Measurements from ENCODE around the gene RTN3. TPM values are rescaled to one million over a fixed set of nuclear protein-coding genes. Genes with fewer than 3 reads are reported as not detected.

Gene RTN3
- total RNA-seq, 1 experiment from 2014 or later: 175 TPM

DNA sequence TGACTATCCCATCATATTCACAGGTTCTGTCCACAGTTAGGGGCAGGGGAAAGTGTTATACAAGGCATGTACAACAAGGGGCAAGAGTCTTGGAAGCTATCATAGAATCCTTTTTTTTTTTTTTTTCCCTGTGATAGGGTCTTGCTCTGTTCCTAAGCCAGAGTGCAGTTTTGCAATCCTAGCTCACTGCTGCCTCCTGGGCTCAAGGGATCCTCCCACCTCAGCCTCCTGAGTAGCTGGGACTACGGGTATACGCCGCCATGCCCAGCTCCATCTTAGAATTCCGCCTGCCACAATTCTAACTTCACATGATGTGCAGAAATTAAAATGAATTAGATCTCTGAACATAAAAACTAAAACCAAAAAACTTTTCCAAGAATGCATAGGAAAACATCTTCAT, 55.6 kb downstream of the RTN3 start:
- no peak for DNase-seq (ENCODE audit: low read depth)

GRCh38 chr11:63737718-63738117, 56.4 kb downstream of the RTN3 start:
- no peak for DNase-seq (ENCODE audit: low read depth)

DNA sequence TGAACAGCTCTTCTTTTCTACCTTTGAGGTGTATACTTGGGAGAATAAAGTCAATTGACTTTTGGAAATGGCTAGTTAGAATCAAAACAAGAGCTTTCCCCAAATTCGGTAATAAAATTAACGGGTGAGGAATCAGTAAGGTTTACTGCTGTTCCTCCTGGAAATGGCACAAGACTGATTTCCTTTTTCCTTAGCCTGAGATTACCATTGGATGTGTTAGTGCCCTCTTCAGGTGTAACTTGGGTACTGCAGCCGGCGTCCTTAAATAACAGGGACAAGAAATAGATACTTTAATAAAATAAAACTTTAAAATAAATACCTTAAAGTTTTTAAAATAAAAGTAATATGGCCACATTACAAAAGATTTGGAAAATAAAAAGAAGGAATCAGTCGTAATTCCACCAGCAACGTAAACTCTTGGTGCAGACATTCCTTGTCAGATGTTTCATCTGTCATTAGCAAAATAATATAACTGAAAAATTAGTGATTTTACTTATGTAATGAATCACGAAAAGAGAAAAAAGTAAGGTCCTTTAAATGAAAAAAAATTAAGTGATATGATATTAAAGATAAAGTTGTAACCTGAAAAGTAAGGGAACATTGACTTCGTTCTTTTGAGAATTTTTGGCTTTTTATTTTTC, 57.5 kb downstream of the RTN3 start:
- DNase-seq (ENCODE audit: low read depth): peak; percentile 73

DNA sequence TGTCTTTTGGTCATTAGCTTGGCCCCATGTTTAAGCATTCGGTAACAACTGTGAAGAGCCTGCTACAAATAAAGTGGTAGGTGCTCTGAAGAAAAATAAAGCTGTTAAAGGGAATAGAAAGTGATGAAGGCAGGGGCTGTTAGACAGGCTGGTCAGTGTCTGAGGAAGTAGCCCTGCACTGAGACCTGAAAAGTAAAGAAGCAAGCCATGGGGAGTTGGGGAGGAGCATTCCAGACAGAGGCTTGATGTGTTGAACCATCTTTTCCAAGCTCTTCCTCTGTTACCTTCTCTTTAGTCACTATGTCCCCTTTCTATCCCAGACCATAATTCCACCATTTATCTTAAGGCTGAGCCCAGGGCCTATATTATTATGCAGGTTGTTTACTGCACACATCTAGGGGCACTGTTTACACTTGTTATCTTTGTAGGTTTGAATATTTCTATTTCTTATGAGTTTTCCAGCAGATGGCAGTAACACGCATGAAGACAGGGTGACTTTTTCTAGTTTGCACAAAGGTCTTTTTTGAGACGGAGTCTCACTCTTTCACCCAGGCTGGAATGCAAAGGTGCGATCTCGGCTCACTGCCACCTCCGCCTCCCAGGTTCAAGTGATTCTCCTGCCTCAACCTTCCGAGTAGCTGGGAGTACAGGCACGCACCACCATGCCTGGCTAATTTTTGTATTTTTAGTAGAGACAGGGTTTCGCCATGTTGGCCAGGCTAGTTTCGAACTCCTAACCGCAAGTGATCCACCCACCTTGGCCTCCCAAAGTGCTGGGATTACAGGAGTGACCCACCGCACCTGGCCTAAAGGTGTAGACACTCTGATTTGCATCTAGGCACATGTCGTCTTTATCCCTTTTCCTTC, 64.2 kb downstream of the RTN3 start:
- no peak for DNase-seq (ENCODE audit: low read depth)

DNA sequence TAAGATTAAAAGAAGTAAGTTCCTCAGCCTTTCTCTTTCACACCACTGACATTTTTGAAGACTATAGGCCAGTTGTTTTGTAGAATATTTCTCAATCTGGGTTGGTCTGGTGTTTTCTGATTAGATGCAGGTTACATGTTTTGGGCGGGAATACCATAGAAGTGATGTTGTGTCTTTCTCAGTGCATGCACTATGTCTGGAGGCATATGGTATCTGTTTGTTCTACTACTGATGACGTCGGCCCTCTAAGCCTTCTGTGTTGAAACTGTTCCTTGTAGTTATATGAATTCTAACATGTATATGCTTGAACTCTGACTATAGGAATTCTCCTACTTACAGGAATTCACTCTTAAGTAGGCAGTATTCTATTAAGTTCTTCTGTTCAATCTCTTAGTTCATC, 65.7 kb downstream of the RTN3 start:
- no peak for DNase-seq (ENCODE audit: low read depth)

DNA sequence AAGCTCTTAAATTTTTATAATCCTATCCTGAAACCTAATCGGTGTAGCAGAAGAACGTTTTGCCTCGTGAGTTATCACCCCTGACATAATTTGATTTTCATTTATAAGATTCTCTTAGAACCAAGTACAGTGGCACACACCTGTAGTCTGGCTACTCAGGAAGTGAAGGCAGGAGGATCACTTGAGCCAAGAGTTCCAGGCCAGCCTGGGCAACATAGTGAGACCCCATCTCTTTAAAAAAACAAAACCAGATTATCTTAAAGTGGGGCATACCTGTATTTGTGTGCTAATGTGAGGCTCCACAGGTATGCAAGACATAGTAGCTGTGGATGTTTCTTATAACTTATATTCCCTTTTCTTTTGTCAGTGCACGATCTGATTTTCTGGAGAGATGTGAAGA, 68.3 kb downstream of the RTN3 start:
- no peak for DNase-seq (ENCODE audit: low read depth)

- DNase-seq (ENCODE audit: low read depth): no peak
Measured at GRCh38 chr11:63756919-63757761, 75.8 kb downstream of the RTN3 start.

- DNase-seq (ENCODE audit: low read depth): no peak
Measured at GRCh38 chr11:63760487-63761079, 79.3 kb downstream of the RTN3 start.

GRCh38 chr11:63761188-63761587, 79.9 kb downstream of the RTN3 start:
- DNase-seq (ENCODE audit: low read depth): no peak

GRCh38 chr11:63761931-63762653, 80.8 kb downstream of the RTN3 start:
- no peak for DNase-seq (ENCODE audit: low read depth)

DNA sequence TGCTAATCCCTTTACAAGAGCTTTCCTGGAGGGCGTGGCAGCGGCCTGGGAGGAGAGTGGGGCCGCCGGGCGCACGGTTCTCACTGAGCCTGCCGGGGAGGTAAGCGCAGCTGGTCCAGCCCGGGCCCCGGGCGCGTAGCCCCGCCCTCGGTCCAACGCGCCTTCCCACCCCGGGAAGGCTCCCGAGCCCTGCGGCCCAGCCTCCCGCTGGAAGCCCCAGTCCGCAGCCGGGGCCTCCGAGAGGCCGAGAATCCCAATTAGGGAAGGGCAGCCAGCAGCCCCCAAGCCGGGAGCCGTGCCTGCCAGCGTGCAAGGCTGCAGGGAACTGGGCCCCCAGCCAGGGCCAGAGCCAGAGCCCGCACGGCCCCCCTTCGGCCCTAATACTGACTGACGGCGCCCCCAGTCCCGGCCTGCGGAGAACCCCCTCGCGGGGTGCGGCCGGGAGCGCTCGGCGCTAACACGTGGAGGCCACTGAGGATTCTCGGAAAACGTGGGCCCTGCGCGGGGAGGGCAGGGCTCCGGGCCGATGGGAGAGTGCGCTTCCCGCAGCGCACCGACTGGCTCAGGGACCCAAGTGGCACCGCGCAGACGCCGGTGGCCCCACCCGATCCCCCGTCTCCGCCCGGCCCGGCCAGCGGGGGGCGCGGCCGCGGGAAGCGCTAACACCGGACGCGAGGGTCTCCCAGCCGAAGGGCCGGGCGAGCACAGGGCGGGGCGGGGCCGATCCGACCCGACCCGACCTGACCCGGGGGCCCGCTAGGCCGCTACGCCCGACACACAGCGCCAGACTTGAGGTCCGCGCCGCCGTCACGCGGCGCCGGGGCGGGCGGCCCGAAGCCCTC, 81.6 kb downstream of the RTN3 start:
- no peak for DNase-seq (ENCODE audit: low read depth)

GRCh38 chr11:63763496-63764339, 82.4 kb downstream of the RTN3 start:
- no peak for DNase-seq (ENCODE audit: low read depth)

DNA sequence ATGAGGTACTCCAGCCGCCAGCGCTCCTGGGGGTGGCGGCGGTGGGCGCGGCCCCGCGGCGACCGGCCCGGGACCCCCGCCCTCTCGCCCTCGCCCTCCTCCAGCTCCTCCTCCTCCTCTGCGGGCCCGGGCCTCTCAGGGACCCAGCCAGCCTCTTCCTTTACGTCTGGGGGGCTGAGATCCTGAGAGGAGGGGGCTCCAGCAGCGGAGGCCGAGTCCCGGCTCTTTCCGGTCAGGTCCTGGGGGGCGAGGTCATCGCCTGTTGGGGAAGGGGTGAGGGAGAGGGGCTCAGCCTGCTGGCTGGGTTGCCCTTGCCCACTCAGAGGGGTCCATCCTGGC, 83.0 kb downstream of the RTN3 start:
- DNase-seq (ENCODE audit: low read depth): no peak

DNA sequence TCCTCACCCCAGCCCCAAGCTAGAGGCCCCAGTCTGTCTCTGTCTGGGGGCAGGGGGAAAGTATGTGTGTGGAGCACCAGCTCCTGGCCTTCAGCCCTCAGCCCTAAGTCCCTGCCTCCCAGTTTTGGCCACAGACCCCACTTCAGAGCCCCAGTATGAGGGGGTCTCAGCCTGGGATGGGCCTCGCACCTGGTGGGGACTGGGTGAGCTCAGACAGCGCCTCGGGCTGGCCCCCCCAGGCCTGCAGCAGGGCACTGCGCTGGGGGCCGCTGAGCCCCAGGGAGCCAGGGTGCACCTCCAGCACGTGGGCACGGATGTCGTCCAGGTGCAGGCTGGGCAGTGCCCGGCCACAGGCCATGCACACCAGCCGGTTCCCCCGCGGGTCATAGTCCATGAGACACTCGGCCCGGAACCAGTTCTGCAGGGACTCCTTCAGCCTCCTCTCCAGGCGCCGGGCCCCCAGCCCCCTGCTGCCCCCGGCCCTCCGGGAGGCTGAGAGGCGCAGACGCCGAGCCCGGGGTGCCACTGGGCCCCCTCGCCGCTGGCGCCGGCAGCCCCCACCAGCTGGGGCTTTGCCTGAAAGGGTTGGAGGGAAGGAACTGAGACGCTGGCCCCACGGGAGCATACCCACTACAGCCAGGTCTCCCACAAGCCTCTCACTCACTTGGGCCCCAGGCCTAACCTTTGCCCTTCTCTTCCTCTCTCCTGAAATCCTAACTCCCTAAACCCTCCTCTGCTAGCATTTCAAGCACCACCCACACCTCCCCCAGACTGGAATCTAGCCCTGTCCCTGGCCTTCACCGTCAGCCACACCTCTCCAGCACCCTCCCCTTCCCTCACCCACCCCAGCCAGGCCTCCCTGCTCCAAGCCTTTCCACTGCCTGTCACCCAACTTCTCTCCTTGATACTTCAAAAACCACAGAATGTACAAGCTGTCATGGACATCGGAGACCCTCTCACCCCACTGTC, 83.7 kb downstream of the RTN3 start:
- no peak for DNase-seq (ENCODE audit: low read depth)

DNA sequence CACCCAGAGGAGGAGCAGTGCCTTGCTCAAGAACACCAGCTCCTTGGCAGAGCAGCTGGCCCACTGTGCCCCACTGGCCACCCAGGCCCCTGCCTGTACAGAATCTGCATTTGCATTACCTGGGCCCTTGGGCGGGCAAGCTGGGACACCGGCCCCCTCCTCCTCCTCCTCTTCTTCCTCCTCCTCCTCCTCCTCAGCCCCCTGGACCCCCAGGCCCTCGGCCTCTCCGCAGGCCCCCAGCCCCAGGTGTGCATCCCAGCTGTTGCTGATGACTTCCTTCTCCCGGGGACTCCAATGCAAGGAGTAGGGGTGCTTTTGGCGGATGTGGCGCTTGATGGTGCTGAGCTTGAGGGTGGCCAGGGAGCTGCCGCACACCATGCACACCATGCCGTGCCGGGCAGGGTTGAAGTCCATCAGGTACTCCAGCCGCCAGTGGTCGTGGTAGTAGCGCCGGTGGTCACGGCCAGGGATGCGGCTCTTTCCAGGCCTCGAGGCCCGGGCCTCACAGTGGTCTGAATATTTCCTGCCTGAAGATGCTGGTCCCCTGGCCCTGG, 84.5 kb downstream of the RTN3 start:
- no peak for DNase-seq (ENCODE audit: low read depth)

GRCh38 chr11:63766531-63767235, 85.4 kb downstream of the RTN3 start:
- DNase-seq (ENCODE audit: low read depth): no peak

GRCh38 chr11:63767267-63767564, 85.9 kb downstream of the RTN3 start:
- DNase-seq (ENCODE audit: low read depth): no peak

All from M059J (cell line).